Measurements from ENCODE around the gene GRB2. TPM values are rescaled to one million over a fixed set of nuclear protein-coding genes. Genes with fewer than 3 reads are reported as not detected.
"Not testable (repeated sequence)": the region's sequence is repeated elsewhere in the genome, so short reads cannot be mapped to it uniquely, and the experiment has no call there.

Gene GRB2
- total RNA-seq, 1 donor: 68.8 TPM

GRCh38 chr17:75447951-75448856 is 42.7 kb upstream of the GRB2 start:
- DNase-seq (ENCODE audit: insufficient read length, low spot score, missing footprints): no peak

DNA sequence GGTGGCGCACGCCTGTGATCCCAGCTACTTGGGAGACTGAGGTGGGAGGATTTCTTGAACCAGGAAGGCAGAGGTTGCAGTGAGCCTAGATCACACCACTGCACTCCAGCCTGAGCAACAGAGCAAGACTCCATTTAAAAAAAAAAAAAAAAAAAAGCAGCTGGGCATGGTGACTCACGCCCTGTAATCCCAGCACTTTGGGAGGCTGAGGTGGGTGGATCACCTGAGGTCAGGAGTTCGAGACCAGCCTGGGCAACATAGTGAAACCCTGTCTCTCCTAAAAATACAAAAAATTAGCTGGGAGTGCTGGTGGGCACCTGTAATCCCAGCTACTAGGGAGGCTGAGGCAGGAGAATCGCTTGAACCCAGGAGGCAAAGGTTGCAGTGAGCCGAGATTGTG is 40.4 kb upstream of the GRB2 start:
- not testable (repeated sequence) for H3K27ac ChIP-seq (ENCODE audit: low read depth, low read length); H2AFZ ChIP-seq (ENCODE audit: low read length); H3K79me2 ChIP-seq (ENCODE audit: insufficient read depth, low read length); H3K9me3 ChIP-seq (ENCODE audit: low read depth, low read length); H3K4me1 ChIP-seq (ENCODE audit: insufficient read depth, low read length); DNase-seq (ENCODE audit: insufficient read length, low spot score, missing footprints); H3K4me2 ChIP-seq (ENCODE audit: insufficient read depth, low read length); H3K4me3 ChIP-seq (ENCODE audit: insufficient read depth, low read length); H3K36me3 ChIP-seq (ENCODE audit: insufficient read depth, low read length); H3K27me3 ChIP-seq (ENCODE audit: insufficient read depth, low read length); H4K20me1 ChIP-seq (ENCODE audit: insufficient read depth, low read length)

More at GRCh38 chr17:75447951-75448856, 42.7 kb upstream of the GRB2 start:
- no peak overlapping the region for H2AFZ ChIP-seq (ENCODE audit: low read length)
- no peak overlapping the region for H3K4me2 ChIP-seq (ENCODE audit: insufficient read depth, low read length)
- H3K27me3 ChIP-seq (ENCODE audit: insufficient read depth, low read length): no peaks in the 10 kb centered on the region
- H4K20me1 ChIP-seq (ENCODE audit: insufficient read depth, low read length): no peaks in the 10 kb centered on the region
- no peaks in the 10 kb centered on the region for H3K79me2 ChIP-seq (ENCODE audit: insufficient read depth, low read length)
- H3K9me3 ChIP-seq (ENCODE audit: low read depth, low read length): no peaks in the 10 kb centered on the region
- H3K36me3 ChIP-seq (ENCODE audit: insufficient read depth, low read length): no peaks in the 10 kb centered on the region
- H3K4me1 ChIP-seq (ENCODE audit: insufficient read depth, low read length): peaks cover 8% of the 10 kb centered on the region
- no peak overlapping the region for H3K27ac ChIP-seq (ENCODE audit: low read depth, low read length)
- H3K4me3 ChIP-seq (ENCODE audit: insufficient read depth, low read length): no peak overlapping the region
- TF ChIP-seq CTCF (IDR thresholded peaks at IDR 0.05; ENCODE audit: extremely low read depth, low read depth, low read length): no peak

DNA sequence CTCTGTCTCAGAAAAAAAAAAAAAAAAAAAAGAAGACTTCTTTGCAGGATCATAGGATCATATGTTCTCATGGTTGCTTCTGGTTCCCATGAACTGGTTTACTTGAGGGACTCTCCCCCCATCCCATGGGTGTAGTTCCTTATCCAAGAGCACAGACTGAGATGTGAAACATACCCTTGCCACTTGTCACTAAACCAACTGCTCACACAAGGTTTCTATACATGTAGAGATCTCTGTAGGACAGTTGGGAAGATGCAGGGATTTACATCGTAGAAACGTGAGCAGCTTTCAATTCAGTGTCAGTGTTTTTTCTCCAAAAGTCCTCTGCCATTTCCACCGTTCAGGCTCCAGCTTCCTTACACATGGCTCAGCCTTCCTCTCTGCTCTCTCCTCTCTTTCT is 39.8 kb upstream of the GRB2 start:
- Histone ChIP-seq H3K36me3 (ENCODE audit: insufficient read depth, low read length) (no peaks in the 10 kb centered on the region), H3K4me2 (ENCODE audit: insufficient read depth, low read length) (no peak overlapping the region), H3K4me1 (ENCODE audit: insufficient read depth, low read length) (peaks cover 8% of the 10 kb centered on the region), H3K27ac (ENCODE audit: low read depth, low read length) (no peak overlapping the region), H3K4me3 (ENCODE audit: insufficient read depth, low read length) (no peak overlapping the region), H3K79me2 (ENCODE audit: insufficient read depth, low read length) (no peaks in the 10 kb centered on the region), H3K9me3 (ENCODE audit: low read depth, low read length) (no peaks in the 10 kb centered on the region), H4K20me1 (ENCODE audit: insufficient read depth, low read length) (no peaks in the 10 kb centered on the region), H2AFZ (ENCODE audit: low read length) (peak overlapping the region; percentile 31), H3K27me3 (ENCODE audit: insufficient read depth, low read length) (no peaks in the 10 kb centered on the region)
- DNase-seq (ENCODE audit: insufficient read length, low spot score, missing footprints): no peak
- TF ChIP-seq CTCF (IDR thresholded peaks at IDR 0.05; ENCODE audit: extremely low read depth, low read depth, low read length): no peak

DNA sequence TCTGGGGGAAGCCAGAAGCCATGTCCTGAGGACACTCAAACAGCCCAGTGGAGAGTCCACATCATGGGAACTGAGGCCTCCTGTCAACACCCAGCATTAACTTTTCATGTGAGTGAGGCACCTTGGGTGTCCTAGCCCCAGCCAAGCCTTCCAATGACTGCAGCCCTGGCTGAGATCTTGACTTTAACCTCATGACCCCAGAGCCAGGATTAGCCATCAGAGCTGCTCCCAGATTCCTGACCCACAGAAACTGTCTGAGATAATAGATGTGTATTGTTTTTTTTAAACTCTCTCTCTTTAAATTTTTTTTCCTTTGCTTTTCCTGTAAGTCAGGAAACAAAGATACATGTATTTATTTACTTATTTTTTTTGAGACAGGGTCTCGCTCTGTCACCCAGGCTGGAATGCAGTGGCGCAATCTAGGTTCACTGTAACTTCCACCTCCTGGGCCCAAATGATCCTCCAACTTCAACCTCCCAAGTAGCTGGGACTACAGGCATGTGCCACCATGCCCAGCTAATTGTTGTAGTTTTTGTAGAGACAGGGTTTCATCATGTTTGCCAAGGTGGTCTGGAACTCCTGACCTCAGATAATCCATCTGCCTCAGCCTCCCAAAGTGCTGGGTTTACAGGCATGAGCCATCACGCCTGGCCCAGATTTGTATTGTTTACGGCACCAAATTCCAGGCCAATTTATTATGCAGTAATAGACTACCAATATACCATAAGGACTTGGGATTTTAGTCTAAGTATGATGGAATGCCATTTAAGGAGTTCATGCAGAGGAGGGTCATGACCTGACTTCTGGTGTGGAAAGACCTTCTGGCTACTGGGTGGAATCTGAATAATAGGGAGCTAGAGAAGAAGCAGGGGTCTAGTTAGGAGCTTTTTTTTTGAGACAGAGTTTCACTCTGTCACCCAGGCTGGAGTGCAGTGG is 37.0 kb upstream of the GRB2 start:
- Histone ChIP-seq H3K4me2 (ENCODE audit: insufficient read depth, low read length) (no peak overlapping the region), H3K27me3 (ENCODE audit: insufficient read depth, low read length) (no peaks in the 10 kb centered on the region), H3K79me2 (ENCODE audit: insufficient read depth, low read length) (no peaks in the 10 kb centered on the region), H3K4me1 (ENCODE audit: insufficient read depth, low read length) (peaks cover 8% of the 10 kb centered on the region), H2AFZ (ENCODE audit: low read length) (no peak overlapping the region), H3K9me3 (ENCODE audit: low read depth, low read length) (no peaks in the 10 kb centered on the region), H3K36me3 (ENCODE audit: insufficient read depth, low read length) (no peaks in the 10 kb centered on the region), H4K20me1 (ENCODE audit: insufficient read depth, low read length) (no peaks in the 10 kb centered on the region), H3K4me3 (ENCODE audit: insufficient read depth, low read length) (no peak overlapping the region), H3K27ac (ENCODE audit: low read depth, low read length) (no peak overlapping the region)
- TF ChIP-seq CTCF (IDR thresholded peaks at IDR 0.05; ENCODE audit: extremely low read depth, low read depth, low read length): no peak
- no peak for DNase-seq (ENCODE audit: insufficient read length, low spot score, missing footprints)

All from osteoblast (primary cell).